GM19035 (cell line): ENCODE data around the gene CPAMD8.

Source experiments
- ATAC-seq: cut with Tn5 transposase; IDR thresholded peaks from one replicate; pipeline ENCODE4 v1.9.1; 2021; ENCODE audit not compliant: unreplicated experiment

The CPAMD8 gene

GRCh38 chr19:17026706-17027534 lies at the start of gene CPAMD8:
CPAMD8 (minus strand) TSS chr19:17026810; CDS start chr19:17026642, 168 bp downstream.
- no peak for ATAC-seq

- ATAC-seq: no peak
Measured at GRCh38 chr19:17075864-17076542, 49.4 kb upstream of the CPAMD8 start.

GRCh38 chr19:17075035-17075863 lies 48.6 kb upstream of the CPAMD8 start, which contains the start of the genes HAUS8 and MYO9B:
HAUS8 (minus strand) TSS chr19:17075452; CDS start chr19:17075422, 30 bp downstream.
MYO9B (plus strand) TSS chr19:17075777; CDS start chr19:17101718, 25,941 bp downstream.
- peak; percentile 71 for ATAC-seq

GRCh38 chr19:17074634-17075034 lies 48.0 kb upstream of the CPAMD8 start:
- no peak for ATAC-seq

GRCh38 chr19:17073869-17074633 lies 47.4 kb upstream of the CPAMD8 start:
- no peak for ATAC-seq

GRCh38 chr19:17070912-17071311 lies 44.3 kb upstream of the CPAMD8 start:
- ATAC-seq: no peak

GRCh38 chr19:17070421-17070820 lies 43.8 kb upstream of the CPAMD8 start:
- ATAC-seq: no peak

- no peak for ATAC-seq
Measured at GRCh38 chr19:17069193-17069592, 42.6 kb upstream of the CPAMD8 start.

- no peak for ATAC-seq
Measured at GRCh38 chr19:17063428-17063827, 36.8 kb upstream of the CPAMD8 start.

- no peak for ATAC-seq
Measured at GRCh38 chr19:17061691-17062090, 35.1 kb upstream of the CPAMD8 start.

- ATAC-seq: no peak
Measured at GRCh38 chr19:17061205-17061604, 34.6 kb upstream of the CPAMD8 start.

GRCh38 chr19:17060802-17061201 lies 34.2 kb upstream of the CPAMD8 start:
- ATAC-seq: no peak

GRCh38 chr19:17058236-17058635 lies 31.6 kb upstream of the CPAMD8 start:
- ATAC-seq: no peak

- ATAC-seq: no peak
Measured at GRCh38 chr19:17055636-17056035, 29.0 kb upstream of the CPAMD8 start.

- ATAC-seq: no peak
Measured at GRCh38 chr19:17054746-17055145, 28.1 kb upstream of the CPAMD8 start.

- ATAC-seq: no peak
Measured at GRCh38 chr19:17052439-17052838, 25.8 kb upstream of the CPAMD8 start.

- ATAC-seq: no peak
Measured at GRCh38 chr19:17049711-17050280, 23.2 kb upstream of the CPAMD8 start.

GRCh38 chr19:17048885-17049453 lies 22.4 kb upstream of the CPAMD8 start:
- no peak for ATAC-seq

GRCh38 chr19:17045907-17046502 lies 19.4 kb upstream of the CPAMD8 start:
- ATAC-seq: no peak
